Posterior vena cava (tissue), 2 donors: Measurements from ENCODE around the gene CERS6. TPM values are rescaled to one million over a fixed set of nuclear protein-coding genes. Genes with fewer than 3 reads are reported as not detected.

Experiments used
- DNase-seq: peaks from one replicate; pipeline ENCODE4 v3.0.0-alpha.2; 2020; ENCODE audit warnings: low spot score
- intact Hi-C, 2 donors: fragments of 100-400 bp; cut with DNase I; formaldehyde crosslinking; loops; one replicate each; pipeline versions ENCODE4 v1.14.1 to v1.14.2; 2022 to 2023
- total RNA-seq, 2 donors: library from RNA; stranded (reverse); fragmentation: NEBNext Ultra II Directional; extraction: Animal tissue kit (Norgen Biotek cat#: 25700); gene quantifications; one replicate each; pipeline ENCODE4 v1.2.1, GENCODE V29; 2021
- donor health status: DM: yes; HTN: yes; CAD: no.
- donor health status: DM: yes; HTN: yes; CAD: no.

The CERS6 gene
- total RNA-seq, 2 donors from 2014 or later: 13.2 to 18.2 TPM

DNA sequence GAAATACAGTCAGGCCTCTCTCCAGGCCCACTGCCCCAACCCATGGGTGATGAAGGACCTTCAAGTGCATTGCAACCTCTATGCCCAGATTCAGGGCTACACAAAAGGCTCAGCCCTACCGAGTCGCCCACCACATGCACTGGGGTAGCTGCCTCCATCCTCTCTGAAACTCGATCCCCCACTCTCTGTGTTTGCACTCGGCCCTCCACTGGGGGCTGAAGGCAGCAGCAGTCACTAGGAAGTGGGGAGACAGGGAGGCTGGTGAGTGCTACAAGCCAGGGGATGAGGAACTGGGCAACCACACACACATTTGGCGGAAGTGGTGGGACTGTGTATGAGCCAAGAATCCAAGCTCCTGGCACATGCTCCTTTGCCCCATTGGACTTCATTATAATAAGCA is 94.6 kb downstream of the CERS6 start:
- DNase-seq: no peak
- intact Hi-C loops: no loop called here

GRCh38 chr2:168552450-168552856 is 96.4 kb downstream of the CERS6 start:
- intact Hi-C loops: no loop called here
- DNase-seq: no peak

DNA sequence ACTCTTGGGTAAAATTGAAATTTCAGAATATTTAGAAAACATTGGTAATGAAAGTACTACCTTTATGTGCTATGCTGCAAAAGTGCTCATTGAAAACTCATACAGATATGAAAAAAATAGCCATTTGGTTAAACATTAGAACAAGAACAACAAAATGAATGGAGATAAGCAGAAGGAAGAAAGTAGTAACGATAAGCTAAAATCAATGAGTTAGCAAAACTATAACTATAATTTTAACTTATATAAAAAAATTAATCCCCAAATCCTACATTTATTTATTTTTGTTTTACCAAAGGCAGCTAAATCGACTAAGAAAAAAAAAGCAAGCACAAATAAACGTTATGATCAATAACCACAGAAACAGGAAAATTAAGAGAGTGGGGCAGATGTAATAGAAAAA is 99.2 kb downstream of the CERS6 start:
- intact Hi-C loops: no loop called here
- DNase-seq: no peak

DNA sequence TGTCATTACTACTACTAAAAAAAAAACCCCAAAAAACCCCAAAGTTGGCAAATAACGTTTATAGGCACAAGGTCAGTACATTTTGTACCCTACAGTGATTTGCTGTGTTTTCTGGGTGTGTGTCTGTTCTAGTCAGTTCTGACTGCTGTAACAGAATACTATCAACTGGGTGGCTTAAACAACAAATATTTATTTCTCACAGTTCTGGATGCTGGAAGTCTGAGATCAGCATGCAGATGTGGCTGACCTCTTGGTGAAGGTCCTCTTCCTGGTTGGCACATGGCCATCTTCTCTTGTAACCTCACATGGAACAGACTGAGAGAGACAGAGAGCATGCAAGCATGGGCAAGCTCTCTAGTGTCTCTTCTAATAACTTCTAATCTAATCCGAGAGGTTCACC is 103.1 kb downstream of the CERS6 start:
- intact Hi-C loops: no loop called here
- no peak for DNase-seq

DNA sequence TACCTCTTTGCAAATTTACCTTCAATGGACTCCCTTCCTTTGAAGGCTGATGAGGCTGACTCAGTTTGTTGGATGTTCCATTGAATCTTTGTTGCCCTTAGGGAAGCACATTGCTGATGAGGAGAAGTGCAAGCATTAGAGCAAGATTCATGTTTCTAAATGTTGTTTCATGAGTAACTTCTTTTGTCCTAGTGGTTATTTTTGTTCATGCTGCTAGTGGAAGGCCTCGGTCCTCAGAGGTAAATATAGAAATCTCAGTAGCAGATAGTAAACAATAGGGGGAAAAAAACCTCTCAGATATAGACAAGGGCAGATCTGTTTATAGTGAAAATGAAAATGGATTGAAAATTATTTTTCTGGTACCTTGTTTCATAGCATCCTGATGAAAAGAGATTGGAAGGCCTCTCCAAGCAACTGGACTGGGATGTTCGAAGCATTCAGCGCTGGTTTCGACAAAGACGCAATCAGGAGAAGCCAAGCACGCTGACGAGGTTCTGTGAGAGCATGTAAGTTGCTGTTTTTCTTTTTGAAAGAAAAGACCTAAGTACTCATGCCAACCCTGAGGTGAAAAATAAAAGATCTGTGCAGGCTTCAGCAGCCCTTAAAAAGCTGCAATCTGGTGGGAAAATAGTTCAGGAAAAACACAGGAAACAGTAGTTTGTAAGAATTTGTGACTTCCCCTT is 104.9 kb downstream of the CERS6 start:
- no peak for DNase-seq
- intact Hi-C loops: no loop called here

DNA sequence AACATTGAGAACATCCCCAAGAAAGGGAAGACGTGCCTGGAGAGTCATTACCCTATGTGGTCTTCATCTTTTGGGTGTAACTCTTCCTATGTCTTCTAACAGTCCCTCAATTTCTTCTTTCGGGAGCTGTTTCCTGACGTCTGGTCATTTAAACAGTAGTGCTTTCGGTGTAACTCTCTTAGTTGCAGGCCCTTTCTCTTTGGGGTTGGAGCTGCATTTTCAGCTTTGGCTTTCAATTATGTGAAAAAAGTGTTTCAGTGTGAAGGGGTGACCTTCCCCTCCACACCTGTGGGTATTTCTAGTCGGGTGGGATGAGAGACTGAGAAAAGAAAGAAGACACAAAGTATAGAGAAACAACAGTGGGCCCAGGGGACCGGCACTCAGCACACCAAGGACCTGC is 105.9 kb downstream of the CERS6 start:
- intact Hi-C loops: no loop called here
- no peak for DNase-seq

- intact Hi-C loops: no loop called here
Measured at GRCh38 chr2:168562971-168563370, 106.9 kb downstream of the CERS6 start.

GRCh38 chr2:168564641-168565040 is 108.6 kb downstream of the CERS6 start:
- intact Hi-C loops: no loop called here
- no peak for DNase-seq

More at GRCh38 chr2:168562971-168563370, 106.9 kb downstream of the CERS6 start:
- no peak for DNase-seq

DNA sequence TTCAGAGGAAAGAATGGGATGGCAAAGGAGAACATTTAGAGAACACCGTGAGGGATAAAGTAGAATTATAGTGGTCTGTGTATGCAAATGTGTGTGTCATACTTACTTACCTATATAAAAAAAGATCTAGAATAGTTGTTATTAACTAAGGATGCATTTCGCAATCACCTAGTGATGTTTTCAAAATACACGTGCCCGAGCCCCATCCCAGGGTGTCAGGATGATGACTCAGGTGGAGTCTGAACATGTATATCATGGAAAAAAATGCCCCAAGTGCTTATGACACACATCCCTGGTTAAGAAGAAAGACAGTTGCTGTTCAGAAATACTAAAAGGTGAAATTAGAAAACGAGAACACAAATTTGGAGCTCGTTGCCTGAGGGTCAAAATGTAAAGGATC is 109.0 kb downstream of the CERS6 start:
- intact Hi-C loops: no loop called here
- DNase-seq: no peak

DNA sequence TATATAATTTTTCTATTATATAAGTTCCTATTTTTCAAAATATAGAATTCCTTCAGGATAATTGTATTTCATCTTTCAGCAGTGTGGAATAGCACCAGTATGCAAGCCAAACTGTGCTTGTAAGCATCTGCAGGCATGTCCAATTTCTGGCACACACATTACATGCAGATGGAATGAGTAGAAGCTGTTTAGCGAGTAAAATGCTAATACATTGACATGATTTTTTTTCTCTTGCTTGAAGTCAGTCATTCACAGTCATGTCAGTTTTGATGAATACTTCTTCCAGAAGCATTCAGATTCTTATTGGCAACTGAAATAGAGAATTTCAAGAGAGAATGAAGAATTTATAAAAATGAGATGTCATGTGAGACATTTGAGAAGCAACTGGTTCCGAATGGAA is 109.4 kb downstream of the CERS6 start:
- intact Hi-C loops: no loop called here
- no peak for DNase-seq

- no peak for DNase-seq
- intact Hi-C loops: no loop called here
Measured at GRCh38 chr2:168566974-168567665, 111.0 kb downstream of the CERS6 start.

DNA sequence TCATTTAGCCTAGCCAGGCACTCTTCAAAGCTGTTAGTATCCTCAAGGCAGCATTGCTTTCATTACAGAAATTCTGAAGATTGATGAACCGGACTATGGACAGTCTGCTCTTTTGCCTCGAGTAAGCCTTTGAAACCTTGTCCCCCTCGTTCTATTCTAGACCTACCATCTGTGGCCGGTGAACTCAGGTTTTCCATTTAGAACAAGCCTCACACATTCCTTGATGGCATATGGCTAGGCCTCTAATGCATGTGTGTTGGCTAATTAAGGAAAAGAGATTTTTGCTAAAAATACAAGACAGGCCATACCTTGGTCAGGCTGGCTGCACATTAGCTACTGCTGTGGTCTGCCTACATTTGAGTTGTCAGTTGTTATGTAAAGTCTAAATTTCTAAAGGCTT is 111.8 kb downstream of the CERS6 start:
- DNase-seq: no peak
- intact Hi-C loops: no loop called here

- intact Hi-C loops: no loop called here
- DNase-seq: no peak
Measured at GRCh38 chr2:168568476-168569267, 112.6 kb downstream of the CERS6 start.

- intact Hi-C loops: no loop called here
- no peak for DNase-seq
Measured at GRCh38 chr2:168571061-168571460, 115.0 kb downstream of the CERS6 start.

- intact Hi-C loops: no loop called here
- DNase-seq: no peak
Measured at GRCh38 chr2:168573128-168573903, 117.2 kb downstream of the CERS6 start.

- intact Hi-C loops: no loop called here
- DNase-seq: no peak
Measured at GRCh38 chr2:168574856-168575630, 119.0 kb downstream of the CERS6 start.

DNA sequence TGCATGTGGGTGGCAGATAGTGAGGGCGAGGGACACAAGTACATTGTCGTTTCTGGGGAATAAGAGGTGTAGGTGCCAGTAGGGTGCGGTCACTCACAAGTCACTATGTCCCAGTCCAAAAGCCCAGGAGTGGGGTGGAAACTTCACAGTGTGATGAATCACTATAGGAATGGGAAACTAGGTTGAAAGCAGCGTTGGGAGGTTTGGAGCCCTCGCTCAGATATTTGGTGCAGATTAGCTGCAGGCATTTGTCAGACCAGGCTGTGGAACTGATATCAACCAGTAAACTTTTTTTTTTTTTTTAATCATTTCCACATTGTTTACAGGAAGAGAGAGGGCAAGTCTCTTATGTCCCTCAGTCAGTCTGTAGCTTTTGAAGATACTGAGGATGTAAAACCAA is 121.8 kb downstream of the CERS6 start:
- intact Hi-C loops: no loop called here
- no peak for DNase-seq

- DNase-seq: no peak
- intact Hi-C loops: no loop called here
Measured at GRCh38 chr2:168583064-168583709, 127.1 kb downstream of the CERS6 start.
